H1 (cell line): Measurements from ENCODE around the gene TTC28. TPM values are rescaled to one million over a fixed set of nuclear protein-coding genes. Genes with fewer than 3 reads are reported as not detected.
"Not testable (repeated sequence)": the region's sequence is repeated elsewhere in the genome, so short reads cannot be mapped to it uniquely, and the experiment has no call there.

Experiments used
- CTCF ChIA-PET: fragments of 300-600 bp; sonication (Branson Sonifier 250); formaldehyde crosslinking; loops from one replicate; lab custom pipeline; 2021; ENCODE audit not compliant: partially characterized antibody; lab: Charles Lee
- POLR2A ChIA-PET: fragments of 300-600 bp; sonication (Branson Sonifier 250); formaldehyde crosslinking; loops from one replicate; lab custom pipeline; 2021; ENCODE audit warnings: inconsistent platforms; ENCODE audit not compliant: partially characterized antibody; lab: Charles Lee
- DNase-seq, 2 experiments: peaks; one replicate each; pipeline versions ENCODE4 v3.0.0 to v3.0.0-alpha.2; 2010 to 2022; ENCODE audit warnings: low spot score in 2 of 2, low read depth in 1 of 2, mixed read lengths in 1 of 2
- FAIRE-seq: peaks from 2 replicates; lab custom pipeline; 2011; peaks lifted over from hg19 to GRCh38; lab: Jason Lieb, UNC
- H2AFZ ChIP-seq: 2 replicates; pipeline ENCODE4 v1.8.1; 2012; ENCODE audit warnings: low read length, inconsistent platforms
- H2AK5ac ChIP-seq: 2 replicates; pipeline ENCODE4 v1.6.1; 2013; ENCODE audit warnings: low read depth, low read length
- H2BK120ac ChIP-seq: replicated peaks from 2 replicates; pipeline ENCODE3; 2013; ENCODE audit warnings: low read depth, low read length, inconsistent platforms
- H2BK12ac ChIP-seq: 2 replicates; pipeline ENCODE4 v1.6.1; 2013; ENCODE audit warnings: low read depth, low read length
- H2BK15ac ChIP-seq: 2 replicates; pipeline ENCODE4 v1.6.1; 2013; ENCODE audit warnings: low read length
- H2BK20ac ChIP-seq: 2 replicates; pipeline ENCODE4 v1.6.1; 2013; ENCODE audit warnings: low read length
- H2BK5ac ChIP-seq: 2 replicates; pipeline ENCODE4 v1.6.1; 2013; ENCODE audit warnings: low read depth, low read length
- H3K14ac ChIP-seq: 2 replicates; pipeline ENCODE4 v1.6.1; 2013; ENCODE audit warnings: inconsistent platforms; ENCODE audit not compliant: insufficient read length
- H3K18ac ChIP-seq: 2 replicates; pipeline ENCODE4 v1.6.1; 2013; ENCODE audit warnings: low read length; ENCODE audit errors: extremely low read depth
- H3K23ac ChIP-seq: 2 replicates; pipeline ENCODE4 v1.6.1; 2013; ENCODE audit warnings: inconsistent platforms; ENCODE audit not compliant: insufficient read length
- H3K23me2 ChIP-seq: 2 replicates; pipeline ENCODE4 v1.6.1; 2013; ENCODE audit warnings: low read depth, low read length
- H3K27ac ChIP-seq: 2 replicates; pipeline ENCODE4 v1.6.1; 2011; ENCODE audit warnings: low read depth, low read length, inconsistent platforms
- H3K27me3 ChIP-seq, 4 experiments: replicated peaks in 1 of 4; 1 replicate in 1 of 4; 2 replicates in 3 of 4; pipeline versions ENCODE4 v1.6.1 to v1.8.1; 2011 to 2013; ENCODE audit warnings: low read length in 3 of 4, mild to moderate bottlenecking in 3 of 4, inconsistent platforms in 2 of 4, mixed read lengths in 2 of 4, moderate library complexity in 1 of 4; ENCODE audit not compliant: control insufficient read depth in 3 of 4, insufficient read depth in 3 of 4; ENCODE audit errors: extremely low read depth in 1 of 4
- H3K36me3 ChIP-seq, 4 experiments: 2 replicates each; pipeline versions ENCODE4 v1.6.1 to v1.8.1; 2011 to 2013; ENCODE audit warnings: mild to moderate bottlenecking in 4 of 4, low read length in 3 of 4, moderate library complexity in 2 of 4, control low read depth in 1 of 4, inconsistent platforms in 1 of 4; ENCODE audit not compliant: insufficient read depth in 4 of 4, control insufficient read depth in 2 of 4
- H3K4ac ChIP-seq: replicated peaks from 2 replicates; pipeline ENCODE3; 2013; ENCODE audit warnings: low read length, low read depth, mixed read lengths, inconsistent platforms; ENCODE audit not compliant: insufficient read length
- H3K4me1 ChIP-seq, 4 experiments: replicated peaks in 1 of 4; 1 replicate in 1 of 4; 2 replicates in 3 of 4; pipeline versions ENCODE4 v1.6.1 to v1.8.1; 2011 to 2013; ENCODE audit warnings: low read length in 3 of 4, inconsistent platforms in 2 of 4, mixed read lengths in 1 of 4; ENCODE audit not compliant: insufficient read depth in 4 of 4, control insufficient read depth in 3 of 4
- H3K4me2 ChIP-seq, 2 experiments: 2 replicates each; pipeline versions ENCODE4 v1.6.1 to v1.8.1; 2011 to 2013; ENCODE audit warnings: low read depth in 2 of 2, low read length in 2 of 2, control low read depth in 1 of 2, inconsistent platforms in 1 of 2, mild to moderate bottlenecking in 1 of 2; ENCODE audit not compliant: insufficient read depth in 1 of 2
- H3K4me3 ChIP-seq, 4 experiments: fragments of 200-600, 300-600 bp in 1 of 4; sonication (generic), shearing (Covaris generic), sonication (Bioruptor Twin) in 1 of 4; 2 replicates each; pipeline versions ENCODE4 v1.5.1 to v1.8.1; 2011 to 2016; ENCODE audit warnings: low read length in 4 of 4, low read depth in 3 of 4, control low read depth in 2 of 4, inconsistent platforms in 2 of 4, mild to moderate bottlenecking in 2 of 4, mixed read lengths in 1 of 4, moderate library complexity in 1 of 4; ENCODE audit not compliant: insufficient read depth in 2 of 4; ENCODE audit errors: extremely low read depth in 1 of 4
- H3K56ac ChIP-seq: replicated peaks from 2 replicates; pipeline ENCODE3; 2013; ENCODE audit warnings: low read depth, mild to moderate bottlenecking, mixed read lengths, low read length, inconsistent platforms; ENCODE audit not compliant: insufficient read length
- H3K79me1 ChIP-seq: 2 replicates; pipeline ENCODE4 v1.6.1; 2013; ENCODE audit warnings: low read depth, low read length, control low read depth
- H3K79me2 ChIP-seq, 2 experiments: 2 replicates each; pipeline versions ENCODE4 v1.6.1 to v1.8.1; 2012 to 2013; ENCODE audit warnings: low read length in 2 of 2, mild to moderate bottlenecking in 2 of 2, inconsistent platforms in 1 of 2; ENCODE audit not compliant: insufficient read depth in 2 of 2, control insufficient read depth in 1 of 2
- H3K9ac ChIP-seq, 4 experiments: replicated peaks in 1 of 4; 1 replicate in 1 of 4; 2 replicates in 3 of 4; pipeline versions ENCODE4 v1.6.1 to v1.8.1; 2011 to 2013; ENCODE audit warnings: low read depth in 3 of 4, low read length in 3 of 4, control low read depth in 2 of 4, mild to moderate bottlenecking in 2 of 4, moderate library complexity in 2 of 4, inconsistent platforms in 1 of 4; ENCODE audit errors: extremely low read depth in 1 of 4
- H3K9me3 ChIP-seq, 2 experiments: 2 replicates each; pipeline versions ENCODE4 v1.6.1 to v1.8.1; 2012 to 2013; ENCODE audit warnings: mild to moderate bottlenecking in 2 of 2, moderate library complexity in 2 of 2, control low read depth in 1 of 2, inconsistent platforms in 1 of 2, low read depth in 1 of 2, low read length in 1 of 2, mixed read lengths in 1 of 2; ENCODE audit not compliant: insufficient read depth in 2 of 2
- H4K20me1 ChIP-seq, 2 experiments: replicated peaks in 1 of 2; 2 replicates each; pipeline versions ENCODE3 to v1.8.1; 2011 to 2013; ENCODE audit warnings: inconsistent platforms in 2 of 2, low read length in 2 of 2, mild to moderate bottlenecking in 1 of 2; ENCODE audit not compliant: insufficient read depth in 2 of 2, control insufficient read depth in 1 of 2
- H4K5ac ChIP-seq: 2 replicates; pipeline ENCODE4 v1.6.1; 2013; ENCODE audit warnings: low read length, low read depth, mixed read lengths, inconsistent platforms; ENCODE audit not compliant: insufficient read length
- H4K8ac ChIP-seq: 2 replicates; pipeline ENCODE4 v1.8.0; 2013; ENCODE audit warnings: mild to moderate bottlenecking, moderate library complexity, low read length, inconsistent platforms; ENCODE audit not compliant: insufficient read depth; ENCODE audit errors: extremely low read depth
- H4K91ac ChIP-seq: replicated peaks from 2 replicates; pipeline ENCODE3; 2013; ENCODE audit warnings: low read length, mixed read lengths, inconsistent platforms; ENCODE audit not compliant: insufficient read length
- KDM1A ChIP-seq: fragments of 200-600, 300-600 bp; sonication (generic); IDR thresholded peaks from 2 replicates; pipeline ENCODE4 v1.7.1; 2016; ENCODE audit warnings: mild to moderate bottlenecking, low read length, borderline replicate concordance
- WGBS, 2 experiments: shearing (Covaris generic) in 1 of 2; methylation state at CpG; one replicate each; pipeline versions ENCODE4 v1.1.6 to v1.1.7; 2013 to 2015; ENCODE audit warnings: low lambda C conversion rate in 2 of 2, mixed read lengths in 2 of 2, inconsistent platforms in 1 of 2, low coverage in 1 of 2, missing lambda C conversion rate in 1 of 2; ENCODE audit not compliant: insufficient replicate concordance in 2 of 2, insufficient coverage in 1 of 2, insufficient read length in 1 of 2; ENCODE audit errors: extremely low coverage in 1 of 2, missing lambda C conversion rate in 1 of 2; 5-methylcytosine and 5-hydroxymethylcytosine counted together
- polyA plus RNA-seq, 7 experiments: library from polyadenylated mRNA; depleted of rRNA in 3 of 7; stranded (reverse) in 5 of 7; unstranded in 2 of 7; fragments of >200 nt in 5 of 7; fragments of 200-250 nt in 2 of 7; gene quantifications; 1 replicate in 5 of 7; 2 replicates in 1 of 7; 4 replicates in 1 of 7; pipeline versions ENCODE4 v1.2.1 to v1.2.3, GENCODE V29; 2011 to 2013; ENCODE audit warnings: missing spikeins in 2 of 7, mixed read lengths in 2 of 7
- total RNA-seq: library from RNA; stranded (reverse); fragmentation: NEBNext Ultra II Directional; extraction: Animal tissue kit (Norgen Biotek cat#: 25700); gene quantifications from 2 replicates; pipeline ENCODE4 v1.2.1, GENCODE V29; 2021

TTC28 gene
- total and polyA plus RNA-seq, 2 of the 8 experiments (the other 6 are each of a cell fraction or from before 2014, with no cell fraction given): 2.6 to 12.6 TPM

DNA sequence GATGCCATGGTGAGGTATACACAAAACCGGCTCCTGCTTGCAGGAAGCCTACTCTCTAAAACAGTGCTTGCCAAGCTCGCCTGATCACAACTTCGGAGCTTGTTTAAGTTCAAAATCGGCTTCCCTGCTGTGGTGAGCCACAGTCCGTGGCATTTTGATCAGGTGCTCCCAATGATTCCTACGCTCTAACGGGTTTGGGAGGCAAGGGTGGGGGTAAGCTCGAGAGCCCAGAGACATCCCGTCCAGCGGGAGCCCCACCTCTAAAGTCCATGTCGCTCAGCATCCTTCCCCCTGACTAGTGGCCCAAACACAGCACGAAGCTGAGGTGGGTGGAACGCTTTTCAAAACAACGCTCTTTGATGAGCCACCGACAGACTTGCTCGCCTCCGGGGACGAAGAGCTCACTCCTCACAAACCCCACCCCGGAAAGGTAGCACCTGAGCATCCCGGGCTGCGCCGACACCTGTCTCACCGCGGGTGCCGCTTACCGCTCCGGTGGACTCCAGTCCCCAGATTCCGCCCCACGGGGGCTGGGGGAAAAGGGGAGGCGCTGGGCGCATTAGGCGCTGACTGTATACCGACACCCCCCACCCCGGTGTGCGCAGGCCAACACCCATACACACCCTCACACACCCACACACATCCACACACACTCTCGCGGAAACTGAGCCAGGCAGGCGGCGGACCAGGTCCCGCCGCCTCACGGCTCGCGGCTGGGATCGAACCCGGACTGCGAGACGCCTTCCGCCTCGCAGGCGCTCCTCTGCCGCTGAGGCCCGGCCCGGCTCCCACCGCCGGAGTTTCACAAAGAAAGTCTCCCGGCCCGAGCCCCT, 646 bp downstream of the TTC28 start:
- ChIA-PET POLR2A (interaction anchor here (0.7 to 1.8 kb wide), 6 partner anchors 17 to 121 kb away, joined by 3 to 5 read pairs (median 4); partner anchors contain the start of genes CCDC117 and XBP1), CTCF (interaction anchor here (0.6 kb wide), 2 partner anchors 69 to 1203 kb away, joined by 3 to 4 read pairs; no protein-coding TSS in a partner anchor)
- not testable (repeated sequence) for H3K79me2 ChIP-seq

More for the DNA sequence above, 646 bp downstream of the TTC28 start:
- H3K14ac ChIP-seq, H3K27ac ChIP-seq, H2AFZ ChIP-seq, H4K5ac ChIP-seq, H3K56ac ChIP-seq, H2BK5ac ChIP-seq, H2BK15ac ChIP-seq, H2BK20ac ChIP-seq: not testable (repeated sequence)
- Histone ChIP-seq H3K9ac (peak overlapping the region in 2 of 4 experiments; percentile 47 to 70; a peak in 4 of 7 replicates), H4K8ac (peak overlapping the region; percentile 89; the same call in 1 of the 2 replicates)
- 34% methylated on average over 52 of the region's 58 CpGs; no CpG with 5 or more reads in 1 of the 2 experiments for WGBS, 2 experiments
- peak; percentile 85 for TF ChIP-seq KDM1A
- TF ChIP-seq, all 59 proteins: peak for 1; not testable (repeated sequence) for 58
- DNase-seq: peak in 1 of 2 experiments; percentile 54
- H3K27me3 ChIP-seq, H4K20me1 ChIP-seq, H4K91ac ChIP-seq, H3K79me1 ChIP-seq, H2BK12ac ChIP-seq, H3K23me2 ChIP-seq, H2BK120ac ChIP-seq, H3K18ac ChIP-seq, H3K4ac ChIP-seq, H3K4me1 ChIP-seq, H3K23ac ChIP-seq, H2AK5ac ChIP-seq, FAIRE-seq, H3K36me3 ChIP-seq, H3K9me3 ChIP-seq: not testable (repeated sequence)
- H3K4me2 ChIP-seq: peak overlapping the region; percentile 30 to 74
- peak overlapping the region; percentile 64 to 77 (median 69) for H3K4me3 ChIP-seq
